Neural progenitor cell (in vitro differentiated cells): ENCODE results near the gene NSUN3.

Experiments used
- EZH2 ChIP-seq: fragments of 200-600 bp; sonication (generic); IDR thresholded peaks from 2 replicates; pipeline ENCODE4 v1.6.1; 2017; ENCODE audit warnings: antibody characterized with exemption, mild to moderate bottlenecking, moderate library complexity
- EZH2phosphoT487 ChIP-seq: fragments of 200-600 bp; sonication (generic); IDR thresholded peaks from 2 replicates; pipeline ENCODE4 v1.6.1; 2017; ENCODE audit warnings: antibody characterized with exemption
- TF ChIP-seq, protein P1 (sequence below): fragments of 200-600 bp; sonication (generic); IDR thresholded peaks from 2 replicates; pipeline ENCODE4 v1.5.1; 2017; ENCODE audit warnings: antibody characterized with exemption, mild to moderate bottlenecking

DNA sequence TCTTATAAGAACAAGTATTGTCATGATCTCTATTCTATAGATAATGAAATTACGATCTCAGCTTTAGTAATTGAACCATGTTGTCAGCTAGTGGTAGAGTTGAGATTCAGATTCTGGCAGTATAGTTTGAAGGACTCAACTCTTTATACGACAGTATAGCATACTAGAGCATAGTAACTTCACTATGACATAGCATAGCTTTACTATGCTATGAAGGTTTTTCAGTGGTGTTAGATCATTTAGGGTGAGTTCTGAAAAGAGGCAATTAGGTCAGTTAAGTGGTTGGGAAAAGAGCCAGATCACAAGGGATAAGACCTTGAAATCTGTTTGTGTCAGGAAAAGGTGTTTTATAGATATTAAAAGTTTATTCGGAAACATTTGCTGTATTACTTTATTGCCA lies 42.6 kb upstream of the NSUN3 start:
- TF ChIP-seq, protein P1, sequence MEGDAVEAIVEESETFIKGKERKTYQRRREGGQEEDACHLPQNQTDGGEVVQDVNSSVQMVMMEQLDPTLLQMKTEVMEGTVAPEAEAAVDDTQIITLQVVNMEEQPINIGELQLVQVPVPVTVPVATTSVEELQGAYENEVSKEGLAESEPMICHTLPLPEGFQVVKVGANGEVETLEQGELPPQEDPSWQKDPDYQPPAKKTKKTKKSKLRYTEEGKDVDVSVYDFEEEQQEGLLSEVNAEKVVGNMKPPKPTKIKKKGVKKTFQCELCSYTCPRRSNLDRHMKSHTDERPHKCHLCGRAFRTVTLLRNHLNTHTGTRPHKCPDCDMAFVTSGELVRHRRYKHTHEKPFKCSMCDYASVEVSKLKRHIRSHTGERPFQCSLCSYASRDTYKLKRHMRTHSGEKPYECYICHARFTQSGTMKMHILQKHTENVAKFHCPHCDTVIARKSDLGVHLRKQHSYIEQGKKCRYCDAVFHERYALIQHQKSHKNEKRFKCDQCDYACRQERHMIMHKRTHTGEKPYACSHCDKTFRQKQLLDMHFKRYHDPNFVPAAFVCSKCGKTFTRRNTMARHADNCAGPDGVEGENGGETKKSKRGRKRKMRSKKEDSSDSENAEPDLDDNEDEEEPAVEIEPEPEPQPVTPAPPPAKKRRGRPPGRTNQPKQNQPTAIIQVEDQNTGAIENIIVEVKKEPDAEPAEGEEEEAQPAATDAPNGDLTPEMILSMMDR: no peak
- TF ChIP-seq EZH2 (no peak), EZH2phosphoT487 (no peak)
